ENCODE results near the gene GRID2. TPM values are rescaled to one million over a fixed set of nuclear protein-coding genes. Genes with fewer than 3 reads are reported as not detected.

GRID2 gene
- total RNA-seq, 1 donor, result 0.63 TPM

GRCh38 chr4:93813092-93813491 lies 1509.3 kb downstream of the GRID2 start:
- DNase-seq (ENCODE audit: low read depth), result no peak
- TF ChIP-seq CTCF (IDR thresholded peaks at IDR 0.05; ENCODE audit: insufficient read depth, low read length), result no peak
- H3K4me3 ChIP-seq (ENCODE audit: low read depth, low read length), result no peak overlapping the region

- no peak for DNase-seq (ENCODE audit: low read depth)
- no peak overlapping the region for H3K4me3 ChIP-seq (ENCODE audit: low read depth, low read length)
- no peak for TF ChIP-seq CTCF (IDR thresholded peaks at IDR 0.05; ENCODE audit: insufficient read depth, low read length)
Observed at GRCh38 chr4:93814141-93814540, 1510.4 kb downstream of the GRID2 start.

DNA sequence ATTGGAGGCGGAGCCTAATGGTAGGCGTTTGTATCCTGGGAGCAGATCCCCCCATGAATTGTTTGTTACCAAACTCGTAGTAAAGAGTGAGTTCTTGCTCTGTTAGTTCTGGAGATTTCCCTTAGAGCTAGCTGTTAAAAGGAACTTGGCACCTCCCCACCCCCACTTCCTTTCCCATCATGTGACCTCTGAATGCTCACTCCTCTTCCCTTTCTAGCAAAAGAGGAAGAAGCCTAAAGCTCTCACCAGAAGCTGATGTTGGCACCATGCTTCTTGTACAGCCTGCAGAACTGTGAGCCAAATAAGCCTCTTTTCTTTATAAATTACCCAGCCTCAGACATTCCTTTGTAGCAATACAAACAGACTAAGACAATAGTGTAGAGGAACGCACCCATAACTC lies 1511.0 kb downstream of the GRID2 start:
- TF ChIP-seq CTCF (IDR thresholded peaks at IDR 0.05; ENCODE audit: insufficient read depth, low read length), result no peak
- no peak overlapping the region for H3K4me3 ChIP-seq (ENCODE audit: low read depth, low read length)
- DNase-seq (ENCODE audit: low read depth), result no peak

Small RNA genes within 50 kb of the gene (small RNA-seq; reads per million reads assigned to genes)
- gene RNA5SP164, result not detected

Data from fibroblast of the aortic adventitia (primary cell).